ENCODE results near the gene FKBP1C. TPM values are rescaled to one million over a fixed set of nuclear protein-coding genes. Genes with fewer than 3 reads are reported as not detected.

Gene FKBP1C
- total and polyA plus RNA-seq, 2 donors (not counting 3 experiments of a cell fraction or from before 2014, with no cell fraction given) = 2.0 to 7.7 TPM

DNA sequence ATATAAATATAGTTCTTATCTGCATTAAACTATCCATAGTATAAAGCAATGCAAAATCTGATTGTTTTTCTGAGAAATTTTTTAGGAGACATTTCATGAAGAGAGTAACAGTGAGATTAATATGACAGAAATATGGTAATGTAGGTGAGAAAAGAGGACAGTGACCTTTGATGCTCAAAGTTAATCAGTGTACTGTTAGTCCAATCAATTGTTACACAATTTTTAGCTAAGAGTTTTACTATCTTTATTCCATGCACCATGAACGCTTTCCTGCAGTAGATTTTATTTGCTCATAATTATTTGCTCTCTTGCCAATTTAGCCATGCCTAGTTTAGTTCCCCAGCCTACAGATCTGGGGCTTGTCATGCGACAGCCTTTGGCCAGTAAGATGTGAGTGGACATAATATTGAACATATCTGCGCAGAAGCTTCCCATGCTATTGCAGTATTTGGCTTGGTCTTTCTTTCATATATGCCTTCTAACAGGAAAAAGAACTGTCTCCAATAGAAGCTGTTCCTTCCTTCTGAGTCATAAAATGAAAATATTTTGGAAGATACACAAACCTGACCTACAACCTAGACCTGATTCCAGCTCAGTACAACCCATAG, 38.7 kb downstream of the FKBP1C start:
- POLR2A ChIA-PET = no interaction called here

More for the DNA sequence above, 38.7 kb downstream of the FKBP1C start:
- H4K20me1 ChIP-seq (replicated peaks; ENCODE audit: control insufficient read depth, extremely low read depth, insufficient read depth, low read length) = no peaks in the 10 kb centered on the region
- H3K4me1 ChIP-seq (ENCODE audit: control insufficient read depth, extremely low read depth, insufficient read depth, low read length) = no peaks in the 10 kb centered on the region
- H3K4me3 ChIP-seq (replicated peaks in 1 of 3; ENCODE audit: insufficient read depth in 1 of 3, low read depth in 1 of 3, low read length in 3 of 3) = no peak overlapping the region
- H3K9ac ChIP-seq (replicated peaks; ENCODE audit: extremely low read depth, insufficient read depth, low read length) = no peak overlapping the region
- TF ChIP-seq POLR2A (IDR thresholded peaks at IDR 0.05; ENCODE audit: low read depth, low read length) = no peak
- TF ChIP-seq, protein P1, sequence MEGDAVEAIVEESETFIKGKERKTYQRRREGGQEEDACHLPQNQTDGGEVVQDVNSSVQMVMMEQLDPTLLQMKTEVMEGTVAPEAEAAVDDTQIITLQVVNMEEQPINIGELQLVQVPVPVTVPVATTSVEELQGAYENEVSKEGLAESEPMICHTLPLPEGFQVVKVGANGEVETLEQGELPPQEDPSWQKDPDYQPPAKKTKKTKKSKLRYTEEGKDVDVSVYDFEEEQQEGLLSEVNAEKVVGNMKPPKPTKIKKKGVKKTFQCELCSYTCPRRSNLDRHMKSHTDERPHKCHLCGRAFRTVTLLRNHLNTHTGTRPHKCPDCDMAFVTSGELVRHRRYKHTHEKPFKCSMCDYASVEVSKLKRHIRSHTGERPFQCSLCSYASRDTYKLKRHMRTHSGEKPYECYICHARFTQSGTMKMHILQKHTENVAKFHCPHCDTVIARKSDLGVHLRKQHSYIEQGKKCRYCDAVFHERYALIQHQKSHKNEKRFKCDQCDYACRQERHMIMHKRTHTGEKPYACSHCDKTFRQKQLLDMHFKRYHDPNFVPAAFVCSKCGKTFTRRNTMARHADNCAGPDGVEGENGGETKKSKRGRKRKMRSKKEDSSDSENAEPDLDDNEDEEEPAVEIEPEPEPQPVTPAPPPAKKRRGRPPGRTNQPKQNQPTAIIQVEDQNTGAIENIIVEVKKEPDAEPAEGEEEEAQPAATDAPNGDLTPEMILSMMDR (IDR thresholded peaks at IDR 0.05; ENCODE audit: extremely low read depth in 1 of 2, insufficient read depth in 1 of 2, low read depth in 1 of 2, low read length in 2 of 2) = no peak
- TF ChIP-seq, protein P2, sequence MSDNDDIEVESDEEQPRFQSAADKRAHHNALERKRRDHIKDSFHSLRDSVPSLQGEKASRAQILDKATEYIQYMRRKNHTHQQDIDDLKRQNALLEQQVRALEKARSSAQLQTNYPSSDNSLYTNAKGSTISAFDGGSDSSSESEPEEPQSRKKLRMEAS (IDR thresholded peaks at IDR 0.05; ENCODE audit: insufficient read depth, insufficient read length) = no peak
- TF ChIP-seq JUN (IDR thresholded peaks at IDR 0.05; ENCODE audit: borderline replicate concordance, insufficient read depth, insufficient read length, low read depth) = no peak
- TF ChIP-seq FOS (IDR thresholded peaks at IDR 0.05; ENCODE audit: borderline replicate concordance, insufficient read depth, low read length) = no peak
- TF ChIP-seq GATA2 (IDR thresholded peaks at IDR 0.05; ENCODE audit: insufficient read depth, insufficient read length, low read depth, low read length) = no peak
- TF ChIP-seq MYC (IDR thresholded peaks at IDR 0.05; ENCODE audit: low read depth, low read length) = no peak
- no peak for TF ChIP-seq EZH2 (IDR thresholded peaks at IDR 0.05; ENCODE audit: borderline replicate concordance, low read depth, low read length, severe bottlenecking)
- TF ChIP-seq POLR2AphosphoS5 (IDR thresholded peaks at IDR 0.05; ENCODE audit: insufficient read depth, low read depth, low read length) = no peak
- no peaks in the 10 kb centered on the region for H3K27me3 ChIP-seq (ENCODE audit: control insufficient read depth in 2 of 2, insufficient read depth in 2 of 2, low read length in 2 of 2)
- dilution Hi-C loops (cut with MboI; ENCODE audit: extremely low pct_ligation_motif_present, low sequenced_read_pairs) (no loop called here), intact Hi-C loops (cut with micrococcal nuclease) (no loop called here)
- no peaks in the 10 kb centered on the region for H3K79me2 ChIP-seq (ENCODE audit: control insufficient read depth, insufficient read depth, low read length)
- no peak overlapping the region for H2AFZ ChIP-seq (ENCODE audit: low read depth, low read length)
- no peak for FAIRE-seq
- H3K4me2 ChIP-seq (ENCODE audit: insufficient read depth, low read length) = no peak overlapping the region
- BruUV-seq (replicated peaks) = no TSS peak
- no peaks in the 10 kb centered on the region for H3K9me1 ChIP-seq (replicated peaks; ENCODE audit: control insufficient read depth, extremely low read depth, insufficient read depth, low read length)
- H3K9me3 ChIP-seq (replicated peaks; ENCODE audit: control insufficient read depth, insufficient read depth, low read length) = no peaks in the 10 kb centered on the region
- DNase-seq (ENCODE audit: low read depth, low spot score) = no peak
- no peaks in the 10 kb centered on the region for H3K36me3 ChIP-seq (ENCODE audit: control insufficient read depth in 2 of 2, extremely low read depth in 1 of 2, insufficient read depth in 2 of 2, low read length in 2 of 2)
- no peak overlapping the region for H3K27ac ChIP-seq (ENCODE audit: insufficient read depth, low read depth, low read length)
- CTCF ChIA-PET = no interaction called here

Data from endothelial cell of umbilical vein (primary cell).